K562 (cell line): ENCODE results near the gene ZNF705A. TPM values are rescaled to one million over a fixed set of nuclear protein-coding genes. Genes with fewer than 3 reads are reported as not detected.

Experiments
- CBFB ChIP-seq: sonication (generic); formaldehyde crosslinking; IDR thresholded peaks from 2 replicates; pipeline ENCODE4 v1.4.0; 2020; ENCODE audit warnings: mild to moderate bottlenecking, missing genetic modification reagents
- ELF1 ChIP-seq: fragments of 200-800 bp; sonication (Bioruptor generic); IDR thresholded peaks from 2 replicates; pipeline ENCODE4 v1.6.1; 2016; ENCODE audit warnings: missing genetic modification characterization, missing compliant biosample characterization
- ID3 ChIP-seq, 2 experiments: fragments of 250-450 bp in 1 of 2; fragments of 450-650 bp in 1 of 2; sonication (Bioruptor Pico) in 1 of 2; IDR thresholded peaks; 2 replicates each; pipeline versions ENCODE4 v1.6.1 to v1.8.0; 2016 to 2021; ENCODE audit warnings: mild to moderate bottlenecking in 2 of 2, moderate library complexity in 2 of 2, missing compliant biosample characterization in 1 of 2, missing genetic modification characterization in 1 of 2
- KDM1A ChIP-seq, 2 experiments: fragments of 450-650 bp; IDR thresholded peaks; 2 replicates each; pipeline ENCODE4 v1.6.1; 2016; ENCODE audit warnings: mild to moderate bottlenecking in 2 of 2
- KDM4B ChIP-seq, 2 experiments: fragments of 450-650 bp in 1 of 2; sonication (generic) in 1 of 2; IDR thresholded peaks; 2 replicates each; pipeline ENCODE4 v1.6.1; 2016 to 2017; ENCODE audit warnings: borderline replicate concordance in 2 of 2, antibody characterized with exemption in 1 of 2, low read depth in 1 of 2, mild to moderate bottlenecking in 1 of 2
- MAFF ChIP-seq: IDR thresholded peaks from 2 replicates; pipeline ENCODE4 v1.6.1; 2012; ENCODE audit warnings: low read length, improper control_type of control experiment
- NEUROD1 ChIP-seq: fragments of 150-350 bp; IDR thresholded peaks from 2 replicates; pipeline ENCODE4 v1.6.1; 2014; ENCODE audit warnings: borderline replicate concordance, low read length, low read depth; ENCODE audit not compliant: partially characterized antibody
- NR1H2 ChIP-seq: sonication (generic); formaldehyde crosslinking; IDR thresholded peaks from 2 replicates; pipeline ENCODE4 v1.4.0; 2020; ENCODE audit warnings: mild to moderate bottlenecking, missing genetic modification reagents
- POU5F1 ChIP-seq: fragments of 150-350 bp; IDR thresholded peaks from 2 replicates; pipeline ENCODE4 v1.6.1; 2014; ENCODE audit warnings: borderline replicate concordance, low read length, low read depth, mild to moderate bottlenecking; ENCODE audit not compliant: partially characterized antibody
- THAP12 ChIP-seq: fragments of 250-450 bp; sonication (Bioruptor Pico); IDR thresholded peaks from 2 replicates; pipeline ENCODE4 v1.9.0; 2021; ENCODE audit warnings: mild to moderate bottlenecking, inconsistent platforms
- VEZF1 ChIP-seq: fragments of 200-800 bp; sonication (Bioruptor generic); IDR thresholded peaks from 2 replicates; pipeline ENCODE4 v1.6.1; 2017; ENCODE audit warnings: missing genetic modification characterization, missing compliant biosample characterization
- ZNF311 ChIP-seq: fragments of 250-450 bp; sonication (Bioruptor Pico); IDR thresholded peaks from 2 replicates; pipeline ENCODE4 v1.4.0; 2020; ENCODE audit warnings: mild to moderate bottlenecking, moderate library complexity
- polyA plus RNA-seq, 8 experiments: library from polyadenylated mRNA; depleted of rRNA in 4 of 8; stranded (reverse) in 5 of 8; unstranded in 3 of 8; fragments of >200 nt; fragmentation: Nextera tagmentation in 2 of 8; fragmentation: Illumina TruSeq in 1 of 8; extraction: Ambion mirVana in 2 of 8; extraction: Trizol in 1 of 8; gene quantifications; 2 replicates each; pipeline versions ENCODE4 v1.2.1 to v1.2.3, GENCODE V29; 2011 to 2014; ENCODE audit warnings: inconsistent platforms in 1 of 8, missing spikeins in 1 of 8
- total RNA-seq, 7 experiments: library from RNA; depleted of rRNA in 6 of 7; stranded (reverse); fragments of >200 nt in 6 of 7; fragmentation: Illumina TruSeq in 2 of 7; extraction: Trizol in 2 of 7; gene quantifications; 2 replicates each; pipeline versions ENCODE4 v1.2.1 to v1.2.3, GENCODE V29; 2011 to 2021; ENCODE audit warnings: low replicate concordance in 1 of 7
- TF ChIP-seq, protein P1 (sequence below), 2 experiments: fragments of 150-350 bp in 1 of 2; IDR thresholded peaks; 2 replicates each; pipeline ENCODE4 v1.6.1; 2012 to 2016; ENCODE audit warnings: low read depth in 2 of 2, low read length in 2 of 2, mild to moderate bottlenecking in 1 of 2, moderate library complexity in 1 of 2
- TF ChIP-seq, protein P2 (sequence below): fragments of 250-450 bp; sonication (Bioruptor Pico); IDR thresholded peaks from 2 replicates; pipeline ENCODE4 v1.4.0; 2020
- TF ChIP-seq, protein P3 (sequence below): fragments of 450-650 bp; conservative IDR thresholded peaks from 2 replicates; pipeline ENCODE4 v1.6.1; 2016; ENCODE audit warnings: missing genetic modification characterization, low read depth, mild to moderate bottlenecking, control low read depth, missing compliant biosample characterization

Gene ZNF705A
- total and polyA plus RNA-seq, 9 of the 15 experiments (the other 6 are each of a cell fraction or from before 2014, with no cell fraction given) = not detected

GRCh38 chr12:8157484-8158198, 826 bp downstream of the ZNF705A start (continued):
- TF ChIP-seq, protein P1, sequence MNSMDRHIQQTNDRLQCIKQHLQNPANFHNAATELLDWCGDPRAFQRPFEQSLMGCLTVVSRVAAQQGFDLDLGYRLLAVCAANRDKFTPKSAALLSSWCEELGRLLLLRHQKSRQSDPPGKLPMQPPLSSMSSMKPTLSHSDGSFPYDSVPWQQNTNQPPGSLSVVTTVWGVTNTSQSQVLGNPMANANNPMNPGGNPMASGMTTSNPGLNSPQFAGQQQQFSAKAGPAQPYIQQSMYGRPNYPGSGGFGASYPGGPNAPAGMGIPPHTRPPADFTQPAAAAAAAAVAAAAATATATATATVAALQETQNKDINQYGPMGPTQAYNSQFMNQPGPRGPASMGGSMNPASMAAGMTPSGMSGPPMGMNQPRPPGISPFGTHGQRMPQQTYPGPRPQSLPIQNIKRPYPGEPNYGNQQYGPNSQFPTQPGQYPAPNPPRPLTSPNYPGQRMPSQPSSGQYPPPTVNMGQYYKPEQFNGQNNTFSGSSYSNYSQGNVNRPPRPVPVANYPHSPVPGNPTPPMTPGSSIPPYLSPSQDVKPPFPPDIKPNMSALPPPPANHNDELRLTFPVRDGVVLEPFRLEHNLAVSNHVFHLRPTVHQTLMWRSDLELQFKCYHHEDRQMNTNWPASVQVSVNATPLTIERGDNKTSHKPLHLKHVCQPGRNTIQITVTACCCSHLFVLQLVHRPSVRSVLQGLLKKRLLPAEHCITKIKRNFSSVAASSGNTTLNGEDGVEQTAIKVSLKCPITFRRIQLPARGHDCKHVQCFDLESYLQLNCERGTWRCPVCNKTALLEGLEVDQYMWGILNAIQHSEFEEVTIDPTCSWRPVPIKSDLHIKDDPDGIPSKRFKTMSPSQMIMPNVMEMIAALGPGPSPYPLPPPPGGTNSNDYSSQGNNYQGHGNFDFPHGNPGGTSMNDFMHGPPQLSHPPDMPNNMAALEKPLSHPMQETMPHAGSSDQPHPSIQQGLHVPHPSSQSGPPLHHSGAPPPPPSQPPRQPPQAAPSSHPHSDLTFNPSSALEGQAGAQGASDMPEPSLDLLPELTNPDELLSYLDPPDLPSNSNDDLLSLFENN (IDR thresholded peaks at IDR 0.05; ENCODE audit: low read depth in 2 of 2, low read length in 2 of 2) = no peak
- TF ChIP-seq POU5F1 (no peak), CBFB (no peak), VEZF1 (no peak), MAFF (no peak), NEUROD1 (no peak), THAP12 (no peak), KDM4B (IDR thresholded peaks at IDR 0.05; ENCODE audit: borderline replicate concordance in 2 of 2, low read depth in 1 of 2) (no peak), NR1H2 (CRISPR knock-in tag) (no peak), ELF1 (tag) (no peak), ZNF311 (CRISPR knock-in tag) (peak; percentile 80; the same call in 1 of the 2 replicates), KDM1A (IDR thresholded peaks at IDR 0.05) (no peak), ID3 (CRISPR knock-in tag; IDR thresholded peaks at IDR 0.05) (no peak), ID3 (tag; IDR thresholded peaks at IDR 0.05) (no peak)
- TF ChIP-seq, protein P2, sequence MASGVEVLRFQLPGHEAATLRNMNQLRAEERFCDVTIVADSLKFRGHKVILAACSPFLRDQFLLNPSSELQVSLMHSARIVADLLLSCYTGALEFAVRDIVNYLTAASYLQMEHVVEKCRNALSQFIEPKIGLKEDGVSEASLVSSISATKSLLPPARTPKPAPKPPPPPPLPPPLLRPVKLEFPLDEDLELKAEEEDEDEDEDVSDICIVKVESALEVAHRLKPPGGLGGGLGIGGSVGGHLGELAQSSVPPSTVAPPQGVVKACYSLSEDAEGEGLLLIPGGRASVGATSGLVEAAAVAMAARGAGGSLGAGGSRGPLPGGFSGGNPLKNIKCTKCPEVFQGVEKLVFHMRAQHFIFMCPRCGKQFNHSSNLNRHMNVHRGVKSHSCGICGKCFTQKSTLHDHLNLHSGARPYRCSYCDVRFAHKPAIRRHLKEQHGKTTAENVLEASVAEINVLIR (CRISPR knock-in tag) = no peak
- TF ChIP-seq, protein P3, sequence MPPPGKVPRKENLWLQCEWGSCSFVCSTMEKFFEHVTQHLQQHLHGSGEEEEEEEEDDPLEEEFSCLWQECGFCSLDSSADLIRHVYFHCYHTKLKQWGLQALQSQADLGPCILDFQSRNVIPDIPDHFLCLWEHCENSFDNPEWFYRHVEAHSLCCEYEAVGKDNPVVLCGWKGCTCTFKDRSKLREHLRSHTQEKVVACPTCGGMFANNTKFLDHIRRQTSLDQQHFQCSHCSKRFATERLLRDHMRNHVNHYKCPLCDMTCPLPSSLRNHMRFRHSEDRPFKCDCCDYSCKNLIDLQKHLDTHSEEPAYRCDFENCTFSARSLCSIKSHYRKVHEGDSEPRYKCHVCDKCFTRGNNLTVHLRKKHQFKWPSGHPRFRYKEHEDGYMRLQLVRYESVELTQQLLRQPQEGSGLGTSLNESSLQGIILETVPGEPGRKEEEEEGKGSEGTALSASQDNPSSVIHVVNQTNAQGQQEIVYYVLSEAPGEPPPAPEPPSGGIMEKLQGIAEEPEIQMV (tag) = no peak
